HUES6 (cell line): ENCODE measurements around the gene REV3L.
"Not testable (repeated sequence)": the region's sequence is repeated elsewhere in the genome, so short reads cannot be mapped to it uniquely, and the experiment has no call there.

Source experiments
- H3K27ac ChIP-seq: 2 replicates; pipeline ENCODE4 v1.7.0; 2013; ENCODE audit warnings: low read depth, mild to moderate bottlenecking, low read length, inconsistent platforms
- H3K27me3 ChIP-seq: 2 replicates; pipeline ENCODE4 v1.6.1; 2013; ENCODE audit warnings: low read length; ENCODE audit not compliant: control insufficient read depth, insufficient read depth
- H3K36me3 ChIP-seq: 2 replicates; pipeline ENCODE4 v1.6.1; 2013; ENCODE audit warnings: low read length; ENCODE audit not compliant: control insufficient read depth, insufficient read depth
- H3K4me1 ChIP-seq: 2 replicates; pipeline ENCODE4 v1.6.1; 2013; ENCODE audit warnings: low read length; ENCODE audit not compliant: control insufficient read depth, insufficient read depth
- H3K4me3 ChIP-seq: 2 replicates; pipeline ENCODE4 v1.5.1; 2013; ENCODE audit warnings: low read depth, low read length
- H3K9ac ChIP-seq: one replicate; pipeline ENCODE4 v1.6.1; 2013; ENCODE audit warnings: mild to moderate bottlenecking, low read length
- H3K9me3 ChIP-seq: 2 replicates; pipeline ENCODE4 v1.6.1; 2013; ENCODE audit warnings: low read depth, low read length; ENCODE audit not compliant: control insufficient read depth, insufficient read depth

Gene REV3L

GRCh38 chr6:111339294-111339693 lies 143.7 kb downstream of the REV3L start:
- peaks cover 5% of the 10 kb centered on the region; the same call in 1 of the 2 replicates for H3K36me3 ChIP-seq

GRCh38 chr6:111338843-111339242 lies 144.2 kb downstream of the REV3L start:
- no peaks in the 10 kb centered on the region for H3K9me3 ChIP-seq
- H3K4me1 ChIP-seq: no peaks in the 10 kb centered on the region; the same call in 1 of the 2 replicates
- H3K27ac ChIP-seq: no peak overlapping the region
- H3K4me3 ChIP-seq: no peak overlapping the region
- H3K9ac ChIP-seq: no peak overlapping the region
- peaks cover 3% of the 10 kb centered on the region; the same call in 1 of the 2 replicates for H3K36me3 ChIP-seq
- H3K27me3 ChIP-seq: no peaks in the 10 kb centered on the region

More at GRCh38 chr6:111339294-111339693, 143.7 kb downstream of the REV3L start:
- H3K9me3 ChIP-seq: no peaks in the 10 kb centered on the region
- no peak overlapping the region for H3K27ac ChIP-seq
- H3K4me3 ChIP-seq: no peak overlapping the region
- H3K4me1 ChIP-seq: no peaks in the 10 kb centered on the region; the same call in 1 of the 2 replicates
- H3K9ac ChIP-seq: no peak overlapping the region
- H3K27me3 ChIP-seq: no peaks in the 10 kb centered on the region

- Histone ChIP-seq H3K27me3 (no peaks in the 10 kb centered on the region), H3K36me3 (0 out of 2 replicates have a peak, but pooled peaks cover 3% of the 10 kb centered on the region), H3K9ac (no peak overlapping the region), H3K27ac (no peak overlapping the region), H3K9me3 (no peaks in the 10 kb centered on the region), H3K4me3 (no peak overlapping the region), H3K4me1 (no peaks in the 10 kb centered on the region; the same call in 1 of the 2 replicates)
These were observed 145.2 kb downstream of the REV3L start for GRCh38 chr6:111337829-111338236.

- Histone ChIP-seq H3K36me3 (peaks cover 12% of the 10 kb centered on the region; the same call in 1 of the 2 replicates), H3K4me3 (no peak overlapping the region), H3K9ac (no peak overlapping the region)
These were observed 153.0 kb downstream of the REV3L start for GRCh38 chr6:111329882-111330633.

GRCh38 chr6:111326563-111326962 lies 156.5 kb downstream of the REV3L start:
- Histone ChIP-seq H3K27me3 (no peaks in the 10 kb centered on the region), H3K9ac (no peak overlapping the region), H3K36me3 (peaks cover 9% of the 10 kb centered on the region; the same call in 1 of the 2 replicates), H3K9me3 (no peaks in the 10 kb centered on the region), H3K27ac (no peak overlapping the region), H3K4me3 (no peak overlapping the region), H3K4me1 (no peaks in the 10 kb centered on the region)

More at GRCh38 chr6:111329882-111330633, 153.0 kb downstream of the REV3L start:
- no peaks in the 10 kb centered on the region for H3K27me3 ChIP-seq
- no peak overlapping the region for H3K27ac ChIP-seq
- no peaks in the 10 kb centered on the region for H3K9me3 ChIP-seq
- H3K4me1 ChIP-seq: no peaks in the 10 kb centered on the region

GRCh38 chr6:111322145-111322544 lies 160.9 kb downstream of the REV3L start:
- Histone ChIP-seq H3K27me3 (no peaks in the 10 kb centered on the region), H3K4me1 (no peaks in the 10 kb centered on the region), H3K4me3 (no peak overlapping the region), H3K9me3 (no peaks in the 10 kb centered on the region), H3K27ac (no peak overlapping the region), H3K9ac (no peak overlapping the region), H3K36me3 (peaks cover 5% of the 10 kb centered on the region; the same call in 1 of the 2 replicates)

GRCh38 chr6:111307950-111308349 lies 175.1 kb downstream of the REV3L start:
- H3K36me3 ChIP-seq: peaks cover 20% of the 10 kb centered on the region
- H3K9ac ChIP-seq, H3K4me3 ChIP-seq, H3K4me1 ChIP-seq, H3K27me3 ChIP-seq, H3K27ac ChIP-seq, H3K9me3 ChIP-seq: not testable (repeated sequence)

GRCh38 chr6:111307275-111307858 lies 175.7 kb downstream of the REV3L start:
- Histone ChIP-seq H3K27me3 (no peaks in the 10 kb centered on the region), H3K9me3 (no peaks in the 10 kb centered on the region), H3K36me3 (peaks cover 20% of the 10 kb centered on the region), H3K4me1 (no peaks in the 10 kb centered on the region), H3K4me3 (no peak overlapping the region), H3K9ac (no peak overlapping the region), H3K27ac (no peak overlapping the region)

- Histone ChIP-seq H3K4me3 (no peak overlapping the region), H3K9ac (no peak overlapping the region), H3K27ac (no peak overlapping the region), H3K9me3 (peaks cover 6% of the 10 kb centered on the region; the same call in 1 of the 2 replicates), H3K36me3 (peaks cover 20% of the 10 kb centered on the region), H3K4me1 (no peaks in the 10 kb centered on the region), H3K27me3 (no peaks in the 10 kb centered on the region)
These were observed 176.7 kb downstream of the REV3L start for GRCh38 chr6:111306104-111306888.

- Histone ChIP-seq H3K9me3 (peaks cover 16% of the 10 kb centered on the region), H3K27ac (no peak overlapping the region), H3K9ac (no peak overlapping the region), H3K4me3 (no peak overlapping the region), H3K4me1 (no peaks in the 10 kb centered on the region), H3K27me3 (no peaks in the 10 kb centered on the region), H3K36me3 (peaks cover 6% of the 10 kb centered on the region)
These were observed 181.1 kb downstream of the REV3L start for GRCh38 chr6:111301946-111302345.
